Fibroblast of the aortic adventitia (primary cell): ENCODE results near the gene AGO3. TPM values are rescaled to one million over a fixed set of nuclear protein-coding genes. Genes with fewer than 3 reads are reported as not detected.

Experiments used
- DNase-seq: peaks from one replicate; pipeline ENCODE4 v3.0.0-alpha.2; 2010; ENCODE audit warnings: low read depth
- H3K4me3 ChIP-seq: 2 replicates; pipeline ENCODE4 v1.5.1; 2011; ENCODE audit warnings: low read depth, mild to moderate bottlenecking, control low read depth, low read length, moderate library complexity
- CTCF ChIP-seq: IDR thresholded peaks from 2 replicates; pipeline ENCODE4 v1.5.1; 2011; ENCODE audit warnings: mild to moderate bottlenecking, low read length, control low read depth, inconsistent platforms; ENCODE audit not compliant: insufficient read depth
- total RNA-seq: library from RNA; depleted of rRNA; stranded (reverse); fragments of >200 nt; gene quantifications from 2 replicates; pipeline ENCODE4 v1.2.3, GENCODE V29; 2012; ENCODE audit warnings: low replicate concordance

The AGO3 gene
- total RNA-seq, 1 donor: 17.5 TPM

GRCh38 chr1:36089393-36090121, 158.7 kb downstream of the AGO3 start:
- TF ChIP-seq CTCF: no peak
- peak; percentile 55 for DNase-seq
- peak overlapping the region; percentile 90 for H3K4me3 ChIP-seq

GRCh38 chr1:36091141-36091540, 160.2 kb downstream of the AGO3 start:
- H3K4me3 ChIP-seq: no peak overlapping the region
- DNase-seq: no peak
- TF ChIP-seq CTCF: no peak

GRCh38 chr1:36091698-36092097, 160.8 kb downstream of the AGO3 start:
- TF ChIP-seq CTCF: no peak
- no peak overlapping the region for H3K4me3 ChIP-seq
- no peak for DNase-seq

- no peak for DNase-seq
- no peak for TF ChIP-seq CTCF
- H3K4me3 ChIP-seq: no peak overlapping the region
These were observed 161.4 kb downstream of the AGO3 start for GRCh38 chr1:36092166-36092797.

- TF ChIP-seq CTCF: no peak
- no peak overlapping the region for H3K4me3 ChIP-seq
- no peak for DNase-seq
These were observed 161.9 kb downstream of the AGO3 start for GRCh38 chr1:36092798-36093185.

- DNase-seq: no peak
- no peak overlapping the region for H3K4me3 ChIP-seq
- TF ChIP-seq CTCF: no peak
These were observed 162.3 kb downstream of the AGO3 start for GRCh38 chr1:36093226-36093625.
